NT2/D1 (cell line): ENCODE data around the gene CUL1.

Experiments
- DNase-seq: peaks from one replicate; pipeline ENCODE4 v3.0.0-alpha.2; 2011; ENCODE audit warnings: low read depth, low spot score
- H3K27me3 ChIP-seq: 2 replicates; pipeline ENCODE4 v1.6.0; 2011; ENCODE audit warnings: mild to moderate bottlenecking; ENCODE audit not compliant: insufficient read length, insufficient read depth
- H3K36me3 ChIP-seq: 2 replicates; pipeline ENCODE4 v1.6.1; 2011; ENCODE audit warnings: mild to moderate bottlenecking, low read length, mixed read lengths; ENCODE audit not compliant: insufficient read depth, insufficient read length
- H3K4me1 ChIP-seq: 2 replicates; pipeline ENCODE4 v1.5.1; 2011; ENCODE audit not compliant: insufficient read depth, insufficient read length
- H3K4me3 ChIP-seq: 2 replicates; pipeline ENCODE4 v1.5.1; 2011; ENCODE audit warnings: low read depth; ENCODE audit not compliant: insufficient read length
- H3K9ac ChIP-seq: 2 replicates; pipeline ENCODE4 v1.6.0; 2011; ENCODE audit warnings: low read depth; ENCODE audit not compliant: insufficient read length
- H3K9me3 ChIP-seq: 2 replicates; pipeline ENCODE4 v1.5.1; 2011; ENCODE audit warnings: mild to moderate bottlenecking, low read length; ENCODE audit not compliant: insufficient read depth
- SUZ12 ChIP-seq: IDR thresholded peaks from 2 replicates; pipeline ENCODE4 v1.6.1; 2011; ENCODE audit not compliant: insufficient read length, insufficient read depth; ENCODE audit errors: extremely low read depth
- YY1 ChIP-seq: IDR thresholded peaks from 2 replicates; pipeline ENCODE4 v1.6.1; 2011; ENCODE audit not compliant: insufficient read length, insufficient read depth
- ZNF274 ChIP-seq: IDR thresholded peaks from 2 replicates; pipeline ENCODE4 v1.6.1; 2011; ENCODE audit warnings: mild to moderate bottlenecking, low read depth, low read length

The CUL1 gene

GRCh38 chr7:148729984-148730733 lies 31.5 kb downstream of the CUL1 start:
- TF ChIP-seq ZNF274 (no peak), YY1 (no peak), SUZ12 (no peak)
- Histone ChIP-seq H3K27me3 (no peaks in the 10 kb centered on the region), H3K4me3 (no peak overlapping the region), H3K9ac (no peak overlapping the region), H3K9me3 (no peaks in the 10 kb centered on the region), H3K4me1 (no peaks in the 10 kb centered on the region), H3K36me3 (peaks cover 56% of the 10 kb centered on the region)
- no peak for DNase-seq

GRCh38 chr7:148732862-148733261 lies 34.2 kb downstream of the CUL1 start:
- no peaks in the 10 kb centered on the region for H3K4me1 ChIP-seq
- H3K36me3 ChIP-seq = peaks cover 65% of the 10 kb centered on the region
- TF ChIP-seq ZNF274 (no peak), YY1 (no peak), SUZ12 (no peak)
- no peak overlapping the region for H3K4me3 ChIP-seq
- DNase-seq = no peak
- no peaks in the 10 kb centered on the region for H3K27me3 ChIP-seq
- H3K9ac ChIP-seq = no peak overlapping the region
- no peaks in the 10 kb centered on the region for H3K9me3 ChIP-seq

- peaks cover 72% of the 10 kb centered on the region for H3K36me3 ChIP-seq
- H3K4me3 ChIP-seq = no peak overlapping the region
- no peaks in the 10 kb centered on the region for H3K27me3 ChIP-seq
- no peaks in the 10 kb centered on the region for H3K4me1 ChIP-seq
- no peak for TF ChIP-seq YY1
- no peak for TF ChIP-seq ZNF274
- DNase-seq = no peak
- no peaks in the 10 kb centered on the region for H3K9me3 ChIP-seq
- H3K9ac ChIP-seq = no peak overlapping the region
Observed at GRCh38 chr7:148733496-148733895, 34.8 kb downstream of the CUL1 start.

DNA sequence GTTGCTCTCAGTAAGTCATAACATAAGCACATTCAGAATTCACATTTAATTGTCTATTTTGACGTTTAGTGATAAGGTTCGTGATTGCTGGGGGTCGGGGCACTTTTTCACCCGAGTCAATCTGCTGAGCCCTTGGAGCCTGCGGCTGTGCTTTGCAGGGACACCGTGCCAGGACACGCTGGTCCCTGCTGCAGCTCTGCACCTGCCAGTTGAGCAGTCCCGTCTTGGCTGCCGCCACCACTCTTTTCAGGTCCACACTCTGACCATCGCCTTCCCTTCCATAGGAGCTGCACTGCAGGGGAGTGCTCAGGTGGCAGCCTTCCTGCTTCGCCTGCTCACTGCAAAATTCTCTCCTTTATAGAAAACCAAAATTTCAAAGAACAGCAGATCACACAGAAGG lies 36.4 kb downstream of the CUL1 start:
- TF ChIP-seq SUZ12 = no peak
- TF ChIP-seq YY1 = no peak
- no peak for TF ChIP-seq ZNF274
- Histone ChIP-seq H3K4me1 (no peaks in the 10 kb centered on the region), H3K9ac (no peak overlapping the region), H3K27me3 (no peaks in the 10 kb centered on the region), H3K36me3 (peaks cover 78% of the 10 kb centered on the region), H3K9me3 (no peaks in the 10 kb centered on the region), H3K4me3 (no peak overlapping the region)
- DNase-seq = no peak

- TF ChIP-seq SUZ12 = no peak
- Histone ChIP-seq H3K9ac (no peak overlapping the region), H3K36me3 (peaks cover 78% of the 10 kb centered on the region), H3K4me1 (no peaks in the 10 kb centered on the region), H3K4me3 (no peak overlapping the region), H3K9me3 (no peaks in the 10 kb centered on the region), H3K27me3 (no peaks in the 10 kb centered on the region)
- DNase-seq = no peak
Observed at GRCh38 chr7:148735967-148736366, 37.3 kb downstream of the CUL1 start.

DNA sequence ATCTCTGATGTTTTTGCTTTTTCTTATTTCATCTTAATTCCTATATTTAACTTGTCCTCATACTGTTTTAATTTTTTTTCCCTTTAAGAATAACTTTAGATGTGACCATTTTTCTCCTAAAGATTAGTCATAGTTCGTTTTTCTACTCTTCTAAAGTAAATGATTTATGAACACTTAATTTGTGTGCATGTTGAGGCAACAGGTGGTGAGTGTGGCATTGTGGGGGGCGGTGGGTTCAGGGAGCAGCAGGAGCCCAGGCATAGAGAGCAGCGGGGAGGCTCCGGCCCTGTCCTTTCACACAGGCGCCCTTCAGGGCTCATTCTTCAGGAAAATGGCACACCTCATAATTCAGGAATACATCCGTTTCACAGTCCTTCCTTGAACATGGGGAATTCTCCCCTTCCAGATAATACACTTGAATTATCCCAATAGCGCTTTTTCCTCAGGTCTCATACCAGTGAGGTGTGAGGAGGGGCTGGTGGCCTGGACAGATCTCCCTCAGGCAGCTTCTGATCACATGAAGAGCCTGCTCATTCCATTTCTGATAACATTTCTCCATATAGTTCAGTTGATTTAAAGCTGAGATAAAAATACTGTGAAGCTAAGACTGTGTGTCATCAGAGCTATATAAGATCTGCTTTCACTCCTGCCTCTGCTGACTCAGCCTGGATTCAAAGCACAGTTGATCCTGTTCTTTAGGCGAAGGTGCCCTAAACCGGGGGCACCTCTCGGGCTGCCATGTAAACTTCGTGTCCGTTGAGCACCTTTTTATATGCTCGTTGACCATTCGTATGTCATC lies 40.2 kb downstream of the CUL1 start:
- TF ChIP-seq YY1 = no peak
- TF ChIP-seq SUZ12 = no peak
- TF ChIP-seq ZNF274 = no peak
- Histone ChIP-seq H3K36me3 (peaks cover 66% of the 10 kb centered on the region), H3K27me3 (no peaks in the 10 kb centered on the region), H3K4me3 (no peak overlapping the region), H3K4me1 (no peaks in the 10 kb centered on the region), H3K9me3 (no peaks in the 10 kb centered on the region), H3K9ac (no peak overlapping the region)
- DNase-seq = no peak

DNA sequence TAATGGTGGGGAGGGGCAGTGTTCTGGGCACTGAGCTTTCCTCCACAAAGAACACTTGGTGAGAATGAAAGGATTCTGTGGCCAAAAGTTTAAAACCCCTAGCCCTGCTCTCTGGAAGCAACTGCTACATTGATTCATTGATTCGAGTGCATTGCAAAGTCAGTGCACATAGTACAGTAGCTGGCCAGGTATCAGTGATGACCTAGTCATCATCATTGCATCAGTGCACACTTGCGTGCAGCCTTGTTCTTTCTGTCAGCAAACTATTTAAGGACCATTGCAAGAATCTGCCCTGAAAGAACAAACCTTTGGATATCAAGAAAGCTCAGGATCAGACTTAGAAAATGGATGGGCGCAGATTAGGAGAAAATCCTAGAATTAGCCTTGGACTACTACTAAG lies 47.4 kb downstream of the CUL1 start:
- peaks cover 17% of the 10 kb centered on the region for H3K36me3 ChIP-seq
- H3K4me1 ChIP-seq = no peaks in the 10 kb centered on the region
- no peak overlapping the region for H3K4me3 ChIP-seq

More for the DNA sequence above, 47.4 kb downstream of the CUL1 start:
- TF ChIP-seq ZNF274 (no peak), SUZ12 (no peak), YY1 (no peak)
- H3K9me3 ChIP-seq = no peaks in the 10 kb centered on the region
- H3K27me3 ChIP-seq = no peaks in the 10 kb centered on the region
- no peak for DNase-seq
- no peak overlapping the region for H3K9ac ChIP-seq
